DLD1 (cell line): Measurements from ENCODE around the gene LRRC56.

ENCODE experiments used
- in situ Hi-C: cut with HindIII; loops from 2 replicates; pipeline ENCODE4 v1.10.0; 2017; ENCODE audit warnings: low sequenced_read_pairs

LRRC56 gene

GRCh38 chr11:556662-557256 lies 19.4 kb downstream of the LRRC56 start:
- in situ Hi-C loops, result no loop called here

GRCh38 chr11:557328-558132 lies 20.2 kb downstream of the LRRC56 start:
- in situ Hi-C loops, result no loop called here

- in situ Hi-C loops, result no loop called here
These were observed 21.2 kb downstream of the LRRC56 start for GRCh38 chr11:558503-558902.

GRCh38 chr11:559020-559620 lies 21.8 kb downstream of the LRRC56 start:
- in situ Hi-C loops, result no loop called here

GRCh38 chr11:559712-560304 lies 22.5 kb downstream of the LRRC56 start:
- in situ Hi-C loops, result no loop called here

- in situ Hi-C loops, result no loop called here
These were observed 23.2 kb downstream of the LRRC56 start, which contains the start of the genes LMNTD2 and RASSF7 for GRCh38 chr11:560305-561147. Gene LMNTD2, minus strand, starts transcription at chr11:560738. Its CDS starts 22 bp downstream, at chr11:560716. Gene RASSF7, plus strand, starts transcription at chr11:560970. Its CDS starts 799 bp downstream, at chr11:561769.

GRCh38 chr11:561148-562003 lies 24.0 kb downstream of the LRRC56 start:
- in situ Hi-C loops, result no loop called here

- in situ Hi-C loops, result no loop called here
These were observed 24.8 kb downstream of the LRRC56 start for GRCh38 chr11:562046-562645.

GRCh38 chr11:563066-563811 lies 25.9 kb downstream of the LRRC56 start:
- in situ Hi-C loops, result no loop called here

- in situ Hi-C loops, result no loop called here
These were observed 26.7 kb downstream of the LRRC56 start for GRCh38 chr11:563812-564578.

GRCh38 chr11:565921-566509 lies 28.7 kb downstream of the LRRC56 start:
- in situ Hi-C loops, result no loop called here

GRCh38 chr11:567011-567628 lies 29.8 kb downstream of the LRRC56 start:
- in situ Hi-C loops, result no loop called here

- in situ Hi-C loops, result no loop called here
These were observed 30.4 kb downstream of the LRRC56 start for GRCh38 chr11:567629-568292.

GRCh38 chr11:568306-569157 lies 31.2 kb downstream of the LRRC56 start:
- in situ Hi-C loops, result no loop called here

- in situ Hi-C loops, result no loop called here
These were observed 32.0 kb downstream of the LRRC56 start for GRCh38 chr11:569158-569885.
